ENCODE data around the gene HCRTR1. TPM values are rescaled to one million over a fixed set of nuclear protein-coding genes. Genes with fewer than 3 reads are reported as not detected.

HCRTR1 gene
- total RNA-seq, 4 donors from 2014 or later = 0.40 to 5.6 (median 1.3) TPM

DNA sequence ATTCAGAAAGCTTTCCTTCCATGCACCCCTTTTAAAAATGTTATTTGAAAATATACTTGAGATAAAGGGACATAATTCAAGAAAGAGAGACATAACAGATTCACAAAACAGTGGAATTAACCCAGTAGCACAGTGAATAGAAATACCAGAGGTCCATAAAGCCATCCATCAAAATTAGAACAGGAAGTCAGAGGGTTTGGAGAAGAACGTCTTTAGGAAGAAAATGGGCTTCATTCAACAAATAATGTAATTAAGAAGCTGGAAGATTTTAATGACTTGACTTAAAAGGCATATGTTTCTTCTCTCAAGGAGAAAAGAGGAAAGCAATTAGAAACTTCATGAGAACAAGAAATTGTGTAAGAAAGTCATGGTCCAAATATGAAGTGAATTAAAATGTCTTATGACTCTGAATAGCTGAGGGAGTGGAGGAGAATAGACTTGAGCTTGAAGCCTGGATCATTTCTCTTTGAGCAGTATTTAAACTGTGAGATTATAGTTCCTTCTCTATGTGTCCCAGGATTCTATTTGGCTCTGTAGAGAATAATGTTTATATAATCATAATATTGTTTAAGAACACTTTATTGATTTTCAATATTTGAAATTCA, 7.9 kb upstream of the HCRTR1 start:
- TF ChIP-seq POLR2A (IDR thresholded peaks at IDR 0.05) = no peak
- TF ChIP-seq, protein P1, sequence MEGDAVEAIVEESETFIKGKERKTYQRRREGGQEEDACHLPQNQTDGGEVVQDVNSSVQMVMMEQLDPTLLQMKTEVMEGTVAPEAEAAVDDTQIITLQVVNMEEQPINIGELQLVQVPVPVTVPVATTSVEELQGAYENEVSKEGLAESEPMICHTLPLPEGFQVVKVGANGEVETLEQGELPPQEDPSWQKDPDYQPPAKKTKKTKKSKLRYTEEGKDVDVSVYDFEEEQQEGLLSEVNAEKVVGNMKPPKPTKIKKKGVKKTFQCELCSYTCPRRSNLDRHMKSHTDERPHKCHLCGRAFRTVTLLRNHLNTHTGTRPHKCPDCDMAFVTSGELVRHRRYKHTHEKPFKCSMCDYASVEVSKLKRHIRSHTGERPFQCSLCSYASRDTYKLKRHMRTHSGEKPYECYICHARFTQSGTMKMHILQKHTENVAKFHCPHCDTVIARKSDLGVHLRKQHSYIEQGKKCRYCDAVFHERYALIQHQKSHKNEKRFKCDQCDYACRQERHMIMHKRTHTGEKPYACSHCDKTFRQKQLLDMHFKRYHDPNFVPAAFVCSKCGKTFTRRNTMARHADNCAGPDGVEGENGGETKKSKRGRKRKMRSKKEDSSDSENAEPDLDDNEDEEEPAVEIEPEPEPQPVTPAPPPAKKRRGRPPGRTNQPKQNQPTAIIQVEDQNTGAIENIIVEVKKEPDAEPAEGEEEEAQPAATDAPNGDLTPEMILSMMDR (IDR thresholded peaks at IDR 0.05) = no peak
- H3K4me1 ChIP-seq = peaks cover 6 to 12% of the 10 kb centered on the region in 2 donors
- no peaks in the 10 kb centered on the region for H3K36me3 ChIP-seq
- H3K9me3 ChIP-seq = no peaks in the 10 kb centered on the region
- intact Hi-C loops (cut with DNase I) = no loop called here
- no peak for DNase-seq
- H3K27me3 ChIP-seq = no peaks in the 10 kb centered on the region
- WGBS, 2 donors = 46 to 70% methylated on average over 1 of the region's 1 CpG
- H3K27ac ChIP-seq = no peak overlapping the region
- H3K4me3 ChIP-seq (replicated peaks in 1 of 3) = no peak overlapping the region

DNA sequence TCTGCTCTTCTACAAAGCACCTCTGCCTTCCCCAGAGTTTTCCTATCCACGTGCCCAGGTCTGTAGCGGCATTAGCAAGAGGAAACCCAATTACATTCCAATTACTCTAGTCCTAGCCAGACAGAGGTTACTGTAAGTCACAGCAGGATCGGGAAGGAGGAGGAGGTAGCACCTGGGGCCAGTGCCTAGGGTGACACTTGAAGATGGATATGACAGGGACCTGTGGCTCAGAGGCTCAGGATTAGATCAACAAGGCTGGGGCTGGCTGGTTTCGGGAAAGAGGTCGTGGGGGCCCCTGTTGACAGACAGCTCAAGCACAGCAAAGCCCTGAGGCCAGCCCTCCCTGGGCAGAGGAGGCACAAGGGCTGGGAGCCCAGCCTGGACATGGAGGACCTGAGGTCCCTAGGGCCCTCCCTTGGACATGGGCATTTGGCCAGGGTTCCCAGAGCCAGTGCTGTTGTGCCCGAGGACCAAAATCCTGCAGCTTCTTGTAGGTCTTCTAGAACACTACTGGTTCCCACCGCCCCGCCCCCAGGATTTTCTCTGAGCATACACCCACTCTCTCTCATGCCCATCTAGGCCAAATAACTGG, 3.0 kb upstream of the HCRTR1 start:
- Histone ChIP-seq H3K27ac (no peak overlapping the region), H3K36me3 (no peaks in the 10 kb centered on the region), H3K27me3 (no peaks in the 10 kb centered on the region), H3K9me3 (no peaks in the 10 kb centered on the region), H3K4me1 (peaks cover 9 to 31% of the 10 kb centered on the region in 2 donors), H3K4me3 (replicated peaks in 1 of 3) (no peak overlapping the region)
- intact Hi-C loops (cut with DNase I) = no loop called here
- 77 to 79% methylated on average over 8 of the region's 8 CpGs for WGBS, 2 donors
- no peak for DNase-seq
- TF ChIP-seq POLR2A (IDR thresholded peaks at IDR 0.05) = no peak
- TF ChIP-seq, protein P1 (IDR thresholded peaks at IDR 0.05) = no peak

DNA sequence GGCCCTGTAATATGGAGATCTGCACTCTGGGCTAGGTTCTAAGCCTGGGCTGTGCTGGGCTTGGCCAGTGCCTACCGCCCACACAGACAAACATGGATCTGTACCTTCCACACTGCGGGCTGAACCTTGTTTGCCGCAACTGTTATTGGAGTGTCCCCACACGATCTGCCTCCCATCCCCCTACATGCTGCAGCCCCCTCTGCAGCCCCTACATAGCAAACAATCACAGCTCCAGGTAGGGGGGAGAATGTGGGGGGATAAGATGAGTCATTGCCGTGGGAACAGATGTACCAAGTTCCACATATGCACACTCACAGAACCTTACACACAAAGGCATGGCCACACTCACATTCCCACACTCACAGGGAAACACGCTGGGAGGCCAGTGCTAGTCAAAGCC, 2.1 kb upstream of the HCRTR1 start:
- TF ChIP-seq POLR2A (IDR thresholded peaks at IDR 0.05) = no peak
- TF ChIP-seq, protein P1 (IDR thresholded peaks at IDR 0.05) = no peak
- Histone ChIP-seq H3K4me1 (peaks cover 9 to 32% of the 10 kb centered on the region in 2 donors), H3K9me3 (no peaks in the 10 kb centered on the region), H3K4me3 (replicated peaks in 1 of 3) (no peak overlapping the region), H3K27me3 (no peaks in the 10 kb centered on the region), H3K36me3 (no peaks in the 10 kb centered on the region), H3K27ac (no peak overlapping the region)
- intact Hi-C loops (cut with DNase I) = no loop called here
- no peak for DNase-seq
- WGBS, 2 donors = 91 to 95% methylated on average over 6 of the region's 6 CpGs

DNA sequence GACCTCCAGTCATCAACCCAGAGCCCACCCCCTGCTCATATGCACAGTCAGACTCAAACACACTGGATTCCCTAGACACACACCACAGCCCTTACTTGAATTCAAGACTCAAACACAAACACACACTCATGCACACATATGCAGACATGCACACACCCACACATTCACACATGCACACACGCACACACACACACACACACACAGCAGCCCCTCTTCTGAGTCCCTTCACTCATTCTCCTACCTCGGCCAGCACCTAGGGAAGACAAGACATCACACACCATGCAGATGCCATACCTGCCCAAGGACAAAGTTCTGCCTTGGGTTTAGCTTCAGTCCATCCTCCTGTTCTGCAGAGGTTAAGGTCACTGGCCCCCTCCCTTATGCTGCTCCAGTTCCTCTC, 1.6 kb upstream of the HCRTR1 start:
- intact Hi-C loops (cut with DNase I) = no loop called here
- no peak for DNase-seq
- H3K4me1 ChIP-seq = peaks cover 9 to 32% of the 10 kb centered on the region in 2 donors
- no peak overlapping the region for H3K4me3 ChIP-seq (replicated peaks in 1 of 3)
- TF ChIP-seq POLR2A (IDR thresholded peaks at IDR 0.05) = no peak
- TF ChIP-seq, protein P1 (IDR thresholded peaks at IDR 0.05) = no peak
- 42 to 78% methylated on average over 2 of the region's 2 CpGs for WGBS, 2 donors
- H3K27me3 ChIP-seq = no peaks in the 10 kb centered on the region
- H3K36me3 ChIP-seq = no peaks in the 10 kb centered on the region
- H3K9me3 ChIP-seq = no peaks in the 10 kb centered on the region
- no peak overlapping the region for H3K27ac ChIP-seq

DNA sequence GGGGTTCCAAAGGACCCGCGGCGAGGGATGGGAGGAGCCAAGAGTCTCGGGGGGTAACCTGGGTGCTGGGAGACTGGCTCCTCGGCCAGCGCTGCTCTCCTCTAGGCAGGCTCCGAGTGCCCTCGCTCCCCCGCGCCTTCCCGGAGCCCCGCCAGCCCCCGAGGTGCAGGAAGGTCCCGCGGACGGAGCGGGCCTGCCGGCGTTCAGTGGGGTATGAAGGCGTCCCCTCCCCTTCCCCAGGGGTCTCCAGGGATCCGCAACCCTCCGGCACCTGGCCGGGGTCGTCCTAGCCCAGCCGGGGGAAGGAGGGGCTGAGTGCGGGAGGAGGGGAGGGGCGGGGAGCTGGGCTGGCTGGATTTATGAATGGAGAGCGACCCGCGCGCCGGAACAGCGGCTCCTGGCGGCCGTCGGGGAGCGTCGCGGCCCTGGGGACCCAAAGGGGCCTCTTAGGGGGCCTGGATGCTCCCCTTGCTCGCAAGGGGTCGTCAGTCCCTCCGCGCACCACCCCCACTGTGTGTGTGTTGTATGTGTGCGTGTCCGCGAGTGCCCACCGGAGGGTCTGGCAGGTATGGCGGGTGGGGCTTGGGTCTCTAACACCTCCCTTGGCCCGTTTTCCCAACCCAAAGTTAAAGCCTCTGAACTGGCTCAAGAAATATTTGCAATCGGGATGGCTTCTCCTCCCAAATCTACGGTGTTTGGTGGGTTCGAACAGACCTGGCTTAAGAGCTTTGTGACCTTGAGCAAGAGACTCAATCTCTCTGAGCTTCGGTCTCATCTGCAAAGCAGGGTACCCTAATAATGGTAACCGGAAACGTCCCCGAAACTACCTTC, 642 bp downstream of the HCRTR1 start:
- no peaks in the 10 kb centered on the region for H3K27me3 ChIP-seq
- no peaks in the 10 kb centered on the region for H3K9me3 ChIP-seq
- TF ChIP-seq, protein P1 (IDR thresholded peaks at IDR 0.05) = peak; percentile 58 to 94 (median 79)
- TF ChIP-seq POLR2A (IDR thresholded peaks at IDR 0.05) = no peak
- no peak overlapping the region for H3K27ac ChIP-seq
- intact Hi-C loops (cut with DNase I) = no loop called here
- DNase-seq = peak; percentile 64
- 24 to 45% methylated on average over 12 to 33 of the region's 56 CpGs for WGBS, 2 donors
- H3K36me3 ChIP-seq = no peaks in the 10 kb centered on the region
- H3K4me3 ChIP-seq (replicated peaks in 1 of 3) = peak overlapping the region; percentile 19 to 56 (median 23)
- peaks cover 9 to 32% of the 10 kb centered on the region in 2 donors for H3K4me1 ChIP-seq

Data from thyroid gland (tissue), 4 donors.